ENCODE data around the gene GTPBP1.
A peak's percentile ranks its signal among the peaks of the same experiment; 100 is the strongest.

Gene GTPBP1

DNA sequence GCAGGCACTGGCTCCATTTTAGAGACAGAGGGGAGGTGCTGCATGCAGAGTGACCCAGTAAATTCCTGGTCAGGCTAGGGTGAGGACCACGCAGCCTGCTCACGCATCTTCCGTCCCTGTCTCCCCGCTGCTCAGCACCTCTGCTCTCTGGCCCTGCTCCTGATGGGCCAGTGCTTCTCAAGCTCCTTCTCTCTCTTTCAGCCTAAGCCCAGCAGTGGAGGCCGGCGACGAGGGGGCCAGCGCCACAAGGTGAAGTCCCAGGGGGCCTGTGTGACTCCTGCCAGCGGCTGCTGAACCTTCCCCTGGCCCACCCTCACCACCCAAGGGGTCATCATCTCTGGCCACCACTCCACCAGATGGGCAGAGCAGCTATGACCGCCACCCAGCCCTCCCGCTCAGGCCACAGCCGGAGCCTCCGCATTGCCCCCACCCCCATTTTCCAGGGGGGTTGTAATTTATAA, 24.7 kb downstream of the GTPBP1 start:
- H3K27me3 Mint-ChIP-seq (ENCODE audit: low read depth, poor library complexity) = no peaks in the 10 kb centered on the region
- H3K4me1 Mint-ChIP-seq = no peaks in the 10 kb centered on the region
- no peak overlapping the region for H3K4me3 Mint-ChIP-seq
- peak overlapping the region; percentile 40 for H3K27ac Mint-ChIP-seq
- TF ChIP-seq, protein P1, sequence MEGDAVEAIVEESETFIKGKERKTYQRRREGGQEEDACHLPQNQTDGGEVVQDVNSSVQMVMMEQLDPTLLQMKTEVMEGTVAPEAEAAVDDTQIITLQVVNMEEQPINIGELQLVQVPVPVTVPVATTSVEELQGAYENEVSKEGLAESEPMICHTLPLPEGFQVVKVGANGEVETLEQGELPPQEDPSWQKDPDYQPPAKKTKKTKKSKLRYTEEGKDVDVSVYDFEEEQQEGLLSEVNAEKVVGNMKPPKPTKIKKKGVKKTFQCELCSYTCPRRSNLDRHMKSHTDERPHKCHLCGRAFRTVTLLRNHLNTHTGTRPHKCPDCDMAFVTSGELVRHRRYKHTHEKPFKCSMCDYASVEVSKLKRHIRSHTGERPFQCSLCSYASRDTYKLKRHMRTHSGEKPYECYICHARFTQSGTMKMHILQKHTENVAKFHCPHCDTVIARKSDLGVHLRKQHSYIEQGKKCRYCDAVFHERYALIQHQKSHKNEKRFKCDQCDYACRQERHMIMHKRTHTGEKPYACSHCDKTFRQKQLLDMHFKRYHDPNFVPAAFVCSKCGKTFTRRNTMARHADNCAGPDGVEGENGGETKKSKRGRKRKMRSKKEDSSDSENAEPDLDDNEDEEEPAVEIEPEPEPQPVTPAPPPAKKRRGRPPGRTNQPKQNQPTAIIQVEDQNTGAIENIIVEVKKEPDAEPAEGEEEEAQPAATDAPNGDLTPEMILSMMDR (IDR thresholded peaks at IDR 0.05) = no peak
- peaks cover 41% of the 10 kb centered on the region for H3K36me3 Mint-ChIP-seq (ENCODE audit: low read depth)
- H3K9me3 Mint-ChIP-seq = no peaks in the 10 kb centered on the region
- DNase-seq = no peak

- Mint-ChIP-seq H3K4me1 (no peaks in the 10 kb centered on the region), H3K4me3 (no peak overlapping the region), H3K36me3 (ENCODE audit: low read depth) (peaks cover 33% of the 10 kb centered on the region), H3K27ac (no peak overlapping the region), H3K9me3 (no peaks in the 10 kb centered on the region), H3K27me3 (ENCODE audit: low read depth, poor library complexity) (no peaks in the 10 kb centered on the region)
- DNase-seq = no peak
- TF ChIP-seq, protein P1 (IDR thresholded peaks at IDR 0.05) = no peak
Measured at GRCh38 chr22:38731703-38732161, 26.0 kb downstream of the GTPBP1 start.

GRCh38 chr22:38732251-38732815, 26.6 kb downstream of the GTPBP1 start:
- TF ChIP-seq, protein P1 (IDR thresholded peaks at IDR 0.05) = no peak
- H3K36me3 Mint-ChIP-seq (ENCODE audit: low read depth) = peaks cover 35% of the 10 kb centered on the region
- peaks cover 4% of the 10 kb centered on the region for H3K4me1 Mint-ChIP-seq
- no peak for DNase-seq
- H3K9me3 Mint-ChIP-seq = no peaks in the 10 kb centered on the region
- H3K27me3 Mint-ChIP-seq (ENCODE audit: low read depth, poor library complexity) = no peaks in the 10 kb centered on the region
- no peak overlapping the region for H3K4me3 Mint-ChIP-seq
- H3K27ac Mint-ChIP-seq = peak overlapping the region; percentile 13

DNA sequence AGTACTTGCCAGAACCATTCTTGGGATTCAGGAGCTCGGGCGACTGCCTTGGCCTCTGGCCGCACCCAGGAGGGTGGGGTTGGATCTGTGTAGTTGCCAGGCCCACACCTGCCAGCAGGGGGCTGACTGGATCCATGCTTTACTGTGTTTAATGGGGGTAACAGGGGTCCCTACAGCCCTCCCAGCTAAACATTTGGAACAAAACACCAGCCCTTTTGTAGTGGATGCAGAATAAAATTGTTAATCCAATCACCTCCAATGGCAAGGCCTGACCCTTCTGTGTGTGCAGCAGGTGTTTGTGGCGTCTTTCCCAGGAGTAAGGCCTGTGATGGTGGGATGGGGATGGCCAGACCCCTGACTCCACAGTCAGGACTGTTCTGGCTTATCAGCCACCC, 27.6 kb downstream of the GTPBP1 start:
- peak overlapping the region; percentile 78 for H3K27ac Mint-ChIP-seq
- peak; percentile 69 for DNase-seq
- peaks cover 39% of the 10 kb centered on the region for H3K36me3 Mint-ChIP-seq (ENCODE audit: low read depth)
- H3K4me3 Mint-ChIP-seq = no peak overlapping the region
- TF ChIP-seq, protein P1 (IDR thresholded peaks at IDR 0.05) = peak; percentile 79
- H3K4me1 Mint-ChIP-seq = peaks cover 10% of the 10 kb centered on the region
- H3K27me3 Mint-ChIP-seq (ENCODE audit: low read depth, poor library complexity) = no peaks in the 10 kb centered on the region
- H3K9me3 Mint-ChIP-seq = no peaks in the 10 kb centered on the region

GRCh38 chr22:38733724-38734381, 28.1 kb downstream of the GTPBP1 start:
- Mint-ChIP-seq H3K27me3 (ENCODE audit: low read depth, poor library complexity) (no peaks in the 10 kb centered on the region), H3K27ac (peak overlapping the region; percentile 81), H3K9me3 (no peaks in the 10 kb centered on the region), H3K4me1 (peaks cover 10% of the 10 kb centered on the region), H3K4me3 (no peak overlapping the region), H3K36me3 (ENCODE audit: low read depth) (peaks cover 36% of the 10 kb centered on the region)
- no peak for DNase-seq
- TF ChIP-seq, protein P1 (IDR thresholded peaks at IDR 0.05) = no peak

All from nephron progenitor cell (in vitro differentiated cells).